ENCODE measurements around the gene ARHGEF28.

Gene ARHGEF28

DNA sequence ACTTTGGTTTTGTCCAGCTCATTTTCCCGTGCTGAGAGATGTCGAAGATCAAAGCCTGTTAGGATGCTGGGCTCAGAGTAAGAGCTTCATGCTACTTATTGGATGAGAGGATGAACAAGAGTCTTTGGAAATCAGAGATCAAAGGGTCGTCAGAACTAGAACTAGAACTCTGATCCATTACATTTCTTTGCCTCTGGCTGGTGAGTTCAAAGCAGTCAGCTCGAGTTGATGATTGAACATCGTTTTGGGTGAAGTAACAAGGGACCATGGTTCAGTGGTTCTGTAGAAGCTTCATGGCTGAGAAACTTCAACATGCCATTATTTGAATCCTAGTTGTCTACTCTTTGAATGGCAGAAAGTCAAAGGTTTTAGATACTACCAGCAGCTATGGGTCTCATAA is 320.3 kb downstream of the ARHGEF28 start:
- DNase-seq = no peak

GRCh38 chr5:73946919-73947602 is 321.1 kb downstream of the ARHGEF28 start:
- peak in 1 of 2 experiments; percentile 54 for DNase-seq

DNA sequence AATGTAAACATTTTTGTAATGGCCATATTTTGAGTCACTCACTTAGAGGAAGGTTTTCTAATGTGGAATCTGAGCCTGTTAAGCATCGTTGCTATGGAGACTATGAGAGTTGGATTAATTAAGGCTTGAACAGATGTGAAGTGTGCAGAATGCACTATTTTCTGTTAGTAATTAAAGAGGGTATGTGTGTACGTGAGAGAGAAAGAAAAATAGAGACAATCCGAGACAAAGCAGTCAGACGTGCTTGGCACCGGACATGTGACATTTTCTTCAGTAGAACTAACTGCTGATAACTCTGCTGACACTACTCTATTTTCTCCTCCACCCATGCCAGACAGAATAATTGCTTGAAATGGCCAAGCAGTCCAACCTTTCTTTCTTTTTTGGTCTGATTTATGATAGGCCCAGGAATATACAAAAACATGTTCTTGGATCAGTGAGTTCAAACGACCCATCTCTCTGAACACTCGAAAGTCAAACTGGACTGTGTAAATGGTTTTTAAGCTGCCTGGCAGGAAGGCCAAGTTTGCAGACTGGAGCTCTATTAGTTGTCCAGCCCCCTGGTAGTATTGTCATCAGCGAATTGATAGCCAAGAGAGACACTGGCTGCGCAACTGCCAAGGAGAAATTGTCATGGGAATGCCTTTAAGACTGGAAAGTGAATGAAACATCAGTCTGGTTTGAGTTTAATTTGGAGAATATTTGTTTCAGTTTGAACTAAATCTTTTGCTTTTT is 322.1 kb downstream of the ARHGEF28 start:
- peak; percentile 86 to 90 for DNase-seq

GRCh38 chr5:73948720-73949119 is 322.7 kb downstream of the ARHGEF28 start:
- DNase-seq = peak; percentile 72 to 77

DNA sequence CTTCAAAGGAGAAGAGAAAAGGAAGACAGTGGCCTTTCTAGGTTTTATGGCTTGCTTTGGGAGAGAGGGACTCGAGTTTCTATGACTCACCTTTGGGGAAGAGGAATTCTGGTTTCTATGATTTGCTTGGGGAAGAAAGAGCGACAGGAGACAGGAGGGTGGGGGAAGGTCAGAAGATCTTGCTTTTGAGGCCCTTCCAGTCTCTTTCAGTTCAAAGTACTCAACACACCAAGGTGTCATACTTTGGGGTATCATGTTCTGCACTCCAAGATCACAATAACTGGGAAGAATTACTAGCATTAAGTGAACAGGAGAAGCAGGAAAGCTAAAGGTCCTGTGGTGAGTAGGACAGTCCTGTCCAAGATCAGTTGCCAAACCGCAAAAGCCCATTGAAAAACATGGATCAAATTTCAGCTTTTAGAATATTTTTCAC is 324.5 kb downstream of the ARHGEF28 start:
- peak in 1 of 2 experiments; percentile 49 for DNase-seq

GRCh38 chr5:73950912-73951430 is 325.0 kb downstream of the ARHGEF28 start:
- peak; percentile 38 to 56 for DNase-seq

- peak; percentile 95 to 98 for DNase-seq
These were observed 326.9 kb downstream of the ARHGEF28 start for GRCh38 chr5:73952872-73953271.

DNA sequence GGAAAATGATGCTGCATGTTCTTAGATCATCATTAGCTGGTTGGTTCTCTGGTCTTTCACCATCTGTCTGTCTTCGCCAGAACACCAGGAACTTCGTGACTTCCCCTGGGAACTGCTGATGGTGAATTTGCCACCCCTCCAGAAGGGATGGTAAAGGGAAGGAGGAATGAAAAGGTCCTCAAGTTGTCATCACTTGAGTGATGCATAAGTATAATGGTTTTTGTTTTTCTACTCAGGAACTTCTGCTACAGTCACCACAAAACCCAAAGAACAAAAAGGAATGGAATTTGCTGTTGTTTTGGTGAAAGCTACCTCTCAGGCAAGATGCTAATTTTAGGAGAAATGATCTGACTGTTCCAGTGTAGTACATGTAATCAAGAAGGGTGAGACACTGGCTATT is 328.4 kb downstream of the ARHGEF28 start:
- DNase-seq = peak; percentile 35 to 71

GRCh38 chr5:73955271-73955846 is 329.4 kb downstream of the ARHGEF28 start:
- DNase-seq = peak; percentile 93 to 97

DNA sequence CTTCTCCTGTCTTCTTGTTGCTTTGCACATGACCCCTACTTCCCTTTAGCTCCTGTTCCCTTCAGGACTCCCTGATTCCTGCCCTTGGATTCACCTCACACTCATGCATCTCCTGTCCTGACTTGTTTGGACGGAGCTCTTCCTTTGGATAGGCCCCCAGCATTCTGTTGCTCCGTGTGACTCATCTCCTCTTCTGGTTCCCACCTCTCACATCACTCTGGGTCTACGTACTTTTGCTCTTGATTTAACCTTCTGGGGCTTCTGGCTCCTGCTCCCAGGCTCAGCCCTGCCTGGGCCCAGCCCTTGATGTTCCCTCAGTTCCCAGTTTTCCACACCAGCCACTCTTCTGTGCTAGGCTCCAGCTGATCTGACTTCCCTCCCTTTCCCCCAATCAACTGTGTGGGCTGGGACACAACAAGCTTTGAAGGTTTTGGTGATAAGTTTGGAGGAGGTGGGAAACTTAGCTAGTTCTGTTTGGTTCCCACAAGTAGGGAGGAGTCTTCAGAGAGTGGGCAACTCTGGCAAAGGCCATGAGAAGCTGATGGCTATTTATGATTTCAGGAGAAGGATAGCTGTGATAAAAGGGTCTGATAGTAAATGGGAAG is 331.5 kb downstream of the ARHGEF28 start:
- peak in 1 of 2 experiments; percentile 45 for DNase-seq

DNA sequence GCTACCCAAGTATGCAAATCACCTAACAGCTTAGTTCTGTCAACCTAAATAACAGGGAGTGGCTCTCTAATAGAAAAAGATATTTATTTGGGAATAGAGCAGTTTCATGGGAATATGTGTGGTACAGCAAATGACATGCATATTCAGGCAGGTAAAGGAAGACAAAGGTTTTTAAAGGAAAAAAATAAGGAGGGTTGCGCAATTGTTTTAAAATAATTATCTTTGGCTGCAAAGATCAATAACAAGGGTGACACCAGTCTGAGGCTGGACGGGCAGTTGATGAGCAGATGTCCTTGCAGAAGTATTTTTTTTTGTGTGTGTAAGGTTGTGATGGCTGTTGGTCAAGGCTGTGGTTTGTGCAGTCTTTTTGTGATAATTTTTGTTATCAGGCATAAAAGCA is 332.0 kb downstream of the ARHGEF28 start:
- DNase-seq = no peak

DNA sequence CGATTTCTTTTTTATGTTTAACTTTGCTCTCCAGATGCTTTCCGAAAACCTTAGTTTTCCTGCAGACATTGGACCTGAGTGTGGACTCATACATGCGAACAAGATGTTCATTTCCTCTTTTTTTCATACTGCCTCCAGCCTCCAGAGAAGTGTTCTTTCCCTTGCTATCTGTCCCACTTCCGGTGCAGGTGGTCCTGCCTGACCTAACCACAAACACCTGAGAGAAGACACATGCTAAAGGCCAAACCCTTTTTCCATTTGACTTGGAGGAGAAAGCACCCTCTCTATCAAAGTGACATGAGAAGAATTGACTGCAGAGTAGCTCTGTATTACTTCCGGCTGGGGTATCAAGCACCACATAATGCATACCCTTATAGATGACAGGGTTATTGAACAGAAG is 334.0 kb downstream of the ARHGEF28 start:
- no peak for DNase-seq

DNA sequence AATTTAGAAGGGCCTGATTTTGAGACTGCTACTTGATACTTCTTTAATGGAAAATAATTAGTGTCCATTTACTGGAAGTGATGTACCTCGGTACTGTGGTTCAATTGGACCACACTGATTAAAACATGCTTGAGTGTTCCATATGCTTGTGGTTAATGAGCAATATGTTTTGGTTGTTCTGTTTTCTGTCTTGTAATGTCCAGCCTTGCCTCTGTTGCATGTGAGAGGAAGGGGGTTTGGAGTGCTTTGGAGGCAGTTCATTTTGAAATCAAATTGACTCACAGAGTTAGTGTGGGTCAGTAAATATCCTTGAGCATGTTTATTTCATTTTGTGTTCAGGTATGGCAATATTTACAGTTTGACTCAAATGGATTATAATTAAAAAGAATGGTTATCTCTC is 334.4 kb downstream of the ARHGEF28 start:
- DNase-seq = no peak

DNA sequence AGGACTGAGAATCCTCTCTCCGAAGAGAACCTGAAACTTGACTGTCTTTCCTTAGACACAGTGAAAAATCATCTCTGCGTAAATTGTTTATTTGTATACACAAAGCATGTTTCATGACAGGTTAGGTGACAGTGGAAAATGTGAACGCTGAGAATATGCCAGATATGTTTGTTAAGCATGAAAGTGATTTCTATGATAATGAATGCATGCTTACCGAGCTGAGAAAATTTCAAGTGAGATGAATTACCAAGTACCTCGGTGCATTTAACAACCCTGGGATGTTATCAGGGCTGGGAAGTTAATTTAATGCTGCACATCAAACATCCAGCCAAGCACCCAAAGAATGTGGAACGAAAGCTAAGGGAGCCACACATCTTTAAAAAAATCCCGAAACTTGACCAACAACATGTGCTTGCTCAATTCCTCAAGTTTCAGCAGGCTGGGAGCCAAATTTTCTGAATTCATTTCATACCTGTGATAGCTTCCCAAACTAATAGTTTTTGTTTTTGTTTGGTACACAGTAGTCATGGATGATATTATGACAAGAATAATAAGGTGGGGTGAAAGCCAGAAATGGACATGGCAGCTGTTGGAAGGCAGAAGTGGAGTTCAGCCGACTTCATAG is 336.9 kb downstream of the ARHGEF28 start:
- DNase-seq = no peak

DNA sequence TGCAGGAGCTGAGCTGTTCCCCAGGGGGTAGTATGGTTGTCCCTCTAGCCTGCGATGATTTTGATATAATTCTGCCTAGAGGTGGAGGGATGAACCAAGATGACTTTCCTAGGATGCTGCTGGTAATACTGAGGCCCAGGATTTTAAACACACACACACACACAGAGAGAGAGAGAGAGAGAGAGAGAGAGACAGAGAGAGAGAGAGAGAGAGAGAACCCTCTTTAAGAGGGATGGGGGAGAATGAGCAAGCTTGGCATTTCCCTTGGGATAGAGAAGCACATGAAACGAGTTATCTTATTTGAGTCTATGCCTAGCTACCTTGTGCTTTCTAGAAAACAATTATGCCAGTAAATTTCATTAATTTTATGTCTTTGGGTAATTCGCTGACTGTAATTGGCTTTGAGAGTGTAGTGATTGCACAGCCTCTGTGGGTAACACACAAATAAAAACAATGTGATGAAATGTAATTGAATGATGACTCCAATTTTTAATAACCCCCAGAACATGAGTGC is 338.4 kb downstream of the ARHGEF28 start:
- no peak for DNase-seq

GRCh38 chr5:73966451-73966850 is 340.5 kb downstream of the ARHGEF28 start:
- DNase-seq = no peak

GRCh38 chr5:73967347-73967746 is 341.4 kb downstream of the ARHGEF28 start:
- DNase-seq = no peak

DNA sequence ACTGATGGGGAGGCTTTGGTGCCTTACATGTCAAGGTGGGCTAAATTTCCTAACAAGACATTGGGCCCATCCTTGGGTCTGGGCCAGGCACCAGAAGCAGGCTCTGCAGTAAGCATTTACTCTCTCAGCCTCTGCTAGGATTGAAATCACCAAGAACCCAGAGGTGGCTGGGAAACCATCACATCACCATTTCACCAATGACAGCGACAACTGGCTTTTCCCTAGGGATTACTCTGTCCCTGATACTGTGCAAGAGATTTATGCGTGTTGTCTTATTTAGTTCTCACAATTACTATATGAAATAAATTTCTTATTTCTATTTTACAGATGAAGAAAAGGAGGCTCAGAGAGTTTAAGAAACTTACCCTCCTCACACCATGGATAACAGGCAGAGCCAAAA is 342.2 kb downstream of the ARHGEF28 start:
- DNase-seq = no peak

DNA sequence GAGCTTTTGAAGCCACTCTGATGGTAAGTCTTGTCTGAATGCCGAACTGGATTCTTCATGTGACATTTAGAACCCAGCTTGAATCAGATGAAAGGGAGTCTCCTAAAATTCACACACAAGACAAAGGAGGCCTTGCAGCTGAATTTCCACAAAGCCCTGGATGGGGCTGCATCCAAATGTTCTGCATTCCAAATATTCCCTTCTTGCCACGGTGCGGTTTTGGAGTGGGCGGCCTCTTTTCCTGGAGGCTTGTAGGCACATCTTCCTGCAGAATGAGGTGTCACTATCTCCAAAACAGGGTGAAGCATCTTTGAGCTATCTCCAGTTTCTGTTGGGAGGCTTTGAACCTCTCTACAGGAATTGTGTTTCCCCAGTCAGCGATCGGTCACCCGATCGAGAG is 342.7 kb downstream of the ARHGEF28 start:
- DNase-seq = no peak

GRCh38 chr5:73969195-73970036 is 343.4 kb downstream of the ARHGEF28 start:
- no peak for DNase-seq

- no peak for DNase-seq
These were observed 345.3 kb downstream of the ARHGEF28 start for GRCh38 chr5:73971326-73971725.

- DNase-seq = no peak
These were observed 347.1 kb downstream of the ARHGEF28 start for GRCh38 chr5:73973135-73973534.

Data from NCI-H446 (cell line).